ENCODE results near the gene PLIN5. TPM values are rescaled to one million over a fixed set of nuclear protein-coding genes. Genes with fewer than 3 reads are reported as not detected.

Gene PLIN5
- total and polyA plus RNA-seq, 12 donors, result 25.7 to 149 (median 45.7) TPM

GRCh38 chr19:4537953-4538600 lies 3.1 kb upstream of the PLIN5 start:
- peaks cover 0 to 67% (median 14%) of the 10 kb centered on the region in 9 donors for H3K4me1 ChIP-seq
- no peaks in the 10 kb centered on the region for H3K36me3 ChIP-seq
- H3K27me3 ChIP-seq, result peaks cover 0 to 9% (median 0%) of the 10 kb centered on the region in 7 donors
- DNase-seq, result no peak
- H3K4me3 ChIP-seq, result peak overlapping the region in 1 of 10 donors; percentile 37
- peak overlapping the region in 1 of 10 donors; percentile 10 for H3K27ac ChIP-seq
- peaks cover 0 to 12% (median 0%) of the 10 kb centered on the region in 11 donors for H3K9me3 ChIP-seq
- peak in 2 of 8 donors; percentile 14 to 24 for ATAC-seq
- intact Hi-C loops (cut with DNase I), result no loop called here
- 73 to 76% methylated on average over 27 of the region's 27 CpGs for WGBS, 2 donors
- TF ChIP-seq CTCF (IDR thresholded peaks at IDR 0.05), result no peak

GRCh38 chr19:4536798-4537197 lies 1.8 kb upstream of the PLIN5 start:
- H3K27me3 ChIP-seq, result peaks cover 0 to 9% (median 0%) of the 10 kb centered on the region in 7 donors
- peak overlapping the region in 3 of 10 donors; percentile 38 to 75 (median 44) for H3K27ac ChIP-seq
- DNase-seq (no peak), ATAC-seq (peak in 2 of 8 donors; percentile 4 to 5)
- H3K4me3 ChIP-seq, result no peak overlapping the region
- TF ChIP-seq CTCF (IDR thresholded peaks at IDR 0.05), result no peak
- H3K36me3 ChIP-seq, result no peaks in the 10 kb centered on the region
- H3K9me3 ChIP-seq, result peaks cover 0 to 12% (median 0%) of the 10 kb centered on the region in 11 donors
- WGBS, 2 donors, result 57 to 62% methylated on average over 5 of the region's 5 CpGs
- intact Hi-C loops (cut with DNase I), result no loop called here
- H3K4me1 ChIP-seq, result peaks cover 0 to 61% (median 14%) of the 10 kb centered on the region in 9 donors

GRCh38 chr19:4533835-4534424 lies 1.1 kb downstream of the PLIN5 start:
- Histone ChIP-seq H3K4me1 (peaks cover 0 to 37% (median 14%) of the 10 kb centered on the region in 9 donors), H3K36me3 (no peaks in the 10 kb centered on the region), H3K4me3 (peak overlapping the region in 3 of 10 donors; percentile 30 to 40 (median 40)), H3K9me3 (no peaks in the 10 kb centered on the region), H3K27me3 (peaks cover 0 to 9% (median 0%) of the 10 kb centered on the region in 7 donors), H3K27ac (peak overlapping the region in 6 of 10 donors; percentile 59 to 84 (median 74))
- TF ChIP-seq CTCF (IDR thresholded peaks at IDR 0.05), result no peak
- intact Hi-C loops (cut with DNase I), result no loop called here
- DNase-seq (no peak), ATAC-seq (no peak)
- 84 to 85% methylated on average over 9 of the region's 9 CpGs for WGBS, 2 donors

GRCh38 chr19:4533334-4533733 lies 1.7 kb downstream of the PLIN5 start:
- intact Hi-C loops (cut with DNase I), result no loop called here
- no peaks in the 10 kb centered on the region for H3K9me3 ChIP-seq
- no peaks in the 10 kb centered on the region for H3K36me3 ChIP-seq
- no peak for ATAC-seq
- H3K27ac ChIP-seq, result no peak overlapping the region
- TF ChIP-seq CTCF (IDR thresholded peaks at IDR 0.05), result no peak
- no peak overlapping the region for H3K4me3 ChIP-seq
- 79 to 84% methylated on average over 9 of the region's 9 CpGs for WGBS, 2 donors
- no peak for DNase-seq
- H3K4me1 ChIP-seq, result peaks cover 0 to 37% (median 14%) of the 10 kb centered on the region in 9 donors
- peaks cover 0 to 9% (median 0%) of the 10 kb centered on the region in 7 donors for H3K27me3 ChIP-seq
